K562 (cell line): Measurements from ENCODE around the gene POLR3GL. TPM values are rescaled to one million over a fixed set of nuclear protein-coding genes. Genes with fewer than 3 reads are reported as not detected.

Experiments
- ARID3B ChIP-seq: fragments of 250-450 bp; sonication (Bioruptor Pico); IDR thresholded peaks from 2 replicates; pipeline ENCODE4 v1.4.0; 2020; ENCODE audit warnings: borderline replicate concordance
- ARID4B ChIP-seq: sonication (generic); formaldehyde crosslinking; IDR thresholded peaks from 2 replicates; pipeline ENCODE4 v1.8.0; 2022; ENCODE audit warnings: mild to moderate bottlenecking, missing genetic modification reagents
- BHLHE40 ChIP-seq: IDR thresholded peaks from 2 replicates; pipeline ENCODE4 v1.6.1; 2011; ENCODE audit warnings: low read length, improper control_type of control experiment
- CBFA2T2 ChIP-seq: fragments of 450-650 bp; conservative IDR thresholded peaks from 2 replicates; pipeline ENCODE4 v1.6.1; 2017; ENCODE audit warnings: mild to moderate bottlenecking
- DLX4 ChIP-seq: fragments of 250-450 bp; sonication (Bioruptor Pico); IDR thresholded peaks from 2 replicates; pipeline ENCODE4 v1.6.1; 2021; ENCODE audit warnings: mild to moderate bottlenecking
- FOXP1 ChIP-seq: sonication (generic); formaldehyde crosslinking; IDR thresholded peaks from 2 replicates; pipeline ENCODE4 v1.8.0; 2022; ENCODE audit warnings: mild to moderate bottlenecking, missing genetic modification reagents
- PHF21A ChIP-seq: fragments of 450-650 bp; IDR thresholded peaks from 2 replicates; pipeline ENCODE4 v1.6.1; 2017; ENCODE audit warnings: low read depth, borderline replicate concordance
- RNF2 ChIP-seq: sonication (generic); IDR thresholded peaks from 2 replicates; pipeline ENCODE4 v1.6.1; 2016
- ZNF217 ChIP-seq: sonication (generic); formaldehyde crosslinking; IDR thresholded peaks from 2 replicates; pipeline ENCODE4 v1.8.0; 2022; ENCODE audit warnings: mild to moderate bottlenecking, missing genetic modification reagents
- ZNF354B ChIP-seq: fragments of 250-450 bp; sonication (Bioruptor Pico); IDR thresholded peaks from 2 replicates; pipeline ENCODE4 v1.4.0; 2020
- ZNF431 ChIP-seq: sonication (generic); formaldehyde crosslinking; IDR thresholded peaks from 2 replicates; pipeline ENCODE4 v1.8.0; 2022; ENCODE audit warnings: mild to moderate bottlenecking, missing genetic modification reagents
- ZNF717 ChIP-seq: fragments of 250-450 bp; sonication (Bioruptor Pico); IDR thresholded peaks from 2 replicates; pipeline ENCODE4 v1.5.0; 2021
- polyA plus RNA-seq, 8 experiments: library from polyadenylated mRNA; depleted of rRNA in 4 of 8; stranded (reverse) in 5 of 8; unstranded in 3 of 8; fragments of >200 nt; fragmentation: Nextera tagmentation in 2 of 8; fragmentation: Illumina TruSeq in 1 of 8; extraction: Ambion mirVana in 2 of 8; extraction: Trizol in 1 of 8; gene quantifications; 2 replicates each; pipeline versions ENCODE4 v1.2.1 to v1.2.3, GENCODE V29; 2011 to 2014; ENCODE audit warnings: inconsistent platforms in 1 of 8, missing spikeins in 1 of 8
- total RNA-seq, 7 experiments: library from RNA; depleted of rRNA in 6 of 7; stranded (reverse); fragments of >200 nt in 6 of 7; fragmentation: Illumina TruSeq in 2 of 7; extraction: Trizol in 2 of 7; gene quantifications; 2 replicates each; pipeline versions ENCODE4 v1.2.1 to v1.2.3, GENCODE V29; 2011 to 2021; ENCODE audit warnings: low replicate concordance in 1 of 7
- TF ChIP-seq, protein P1 (sequence below): sonication (generic); formaldehyde crosslinking; IDR thresholded peaks from 2 replicates; pipeline ENCODE4 v1.8.0; 2022; ENCODE audit warnings: missing genetic modification reagents, mild to moderate bottlenecking, borderline replicate concordance
- TF ChIP-seq, protein P2 (sequence below): sonication (generic); formaldehyde crosslinking; IDR thresholded peaks from 2 replicates; pipeline ENCODE4 v1.8.0; 2022; ENCODE audit warnings: mild to moderate bottlenecking, missing genetic modification reagents
- TF ChIP-seq, protein P3 (sequence below): fragments of 450-650 bp; formaldehyde crosslinking; IDR thresholded peaks from 2 replicates; pipeline ENCODE4 v1.4.0; 2020; ENCODE audit warnings: mild to moderate bottlenecking
- TF ChIP-seq, protein P4 (sequence below), 3 experiments: fragments of 200-800 bp in 1 of 3; sonication (Bioruptor generic) in 1 of 3; sonication (generic) in 1 of 3; formaldehyde crosslinking in 1 of 3; IDR thresholded peaks; 2 replicates each; pipeline versions ENCODE4 v1.6.1 to v1.8.0; 2016 to 2022; ENCODE audit warnings: mild to moderate bottlenecking in 2 of 3, missing compliant biosample characterization in 2 of 3, missing genetic modification characterization in 2 of 3, missing genetic modification reagents in 1 of 3

Gene POLR3GL
- total and polyA plus RNA-seq, 9 of the 15 experiments (the other 6 are each of a cell fraction or from before 2014, with no cell fraction given), result 14.6 to 48.4 (median 38.2) TPM

GRCh38 chr1:145964328-145965118 lies at the start of gene POLR3GL, which contains the start of gene ANKRD34A (continued):
- TF ChIP-seq ZNF717 (CRISPR knock-in tag) (no peak), ZNF431 (CRISPR knock-in tag) (no peak), PHF21A (no peak), ZNF217 (CRISPR knock-in tag) (no peak), FOXP1 (CRISPR knock-in tag) (no peak), DLX4 (CRISPR knock-in tag) (no peak), ARID3B (no peak), RNF2 (peak; percentile 31; the same call in 1 of the 2 replicates), BHLHE40 (peak; percentile 83), ARID4B (CRISPR knock-in tag) (no peak), ZNF354B (CRISPR knock-in tag) (no peak), CBFA2T2 (no peak)
- TF ChIP-seq, protein P1, sequence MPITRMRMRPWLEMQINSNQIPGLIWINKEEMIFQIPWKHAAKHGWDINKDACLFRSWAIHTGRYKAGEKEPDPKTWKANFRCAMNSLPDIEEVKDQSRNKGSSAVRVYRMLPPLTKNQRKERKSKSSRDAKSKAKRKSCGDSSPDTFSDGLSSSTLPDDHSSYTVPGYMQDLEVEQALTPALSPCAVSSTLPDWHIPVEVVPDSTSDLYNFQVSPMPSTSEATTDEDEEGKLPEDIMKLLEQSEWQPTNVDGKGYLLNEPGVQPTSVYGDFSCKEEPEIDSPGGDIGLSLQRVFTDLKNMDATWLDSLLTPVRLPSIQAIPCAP (CRISPR knock-in tag), result no peak
- TF ChIP-seq, protein P2, sequence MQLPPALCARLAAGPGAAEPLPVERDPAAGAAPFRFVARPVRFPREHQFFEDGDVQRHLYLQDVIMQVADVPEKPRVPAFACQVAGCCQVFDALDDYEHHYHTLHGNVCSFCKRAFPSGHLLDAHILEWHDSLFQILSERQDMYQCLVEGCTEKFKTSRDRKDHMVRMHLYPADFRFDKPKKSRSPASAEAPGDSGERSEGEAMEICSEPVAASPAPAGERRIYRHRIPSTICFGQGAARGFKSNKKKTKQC (CRISPR knock-in tag), result no peak
- TF ChIP-seq, protein P3, sequence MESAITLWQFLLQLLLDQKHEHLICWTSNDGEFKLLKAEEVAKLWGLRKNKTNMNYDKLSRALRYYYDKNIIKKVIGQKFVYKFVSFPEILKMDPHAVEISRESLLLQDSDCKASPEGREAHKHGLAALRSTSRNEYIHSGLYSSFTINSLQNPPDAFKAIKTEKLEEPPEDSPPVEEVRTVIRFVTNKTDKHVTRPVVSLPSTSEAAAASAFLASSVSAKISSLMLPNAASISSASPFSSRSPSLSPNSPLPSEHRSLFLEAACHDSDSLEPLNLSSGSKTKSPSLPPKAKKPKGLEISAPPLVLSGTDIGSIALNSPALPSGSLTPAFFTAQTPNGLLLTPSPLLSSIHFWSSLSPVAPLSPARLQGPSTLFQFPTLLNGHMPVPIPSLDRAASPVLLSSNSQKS (CRISPR knock-in tag), result no peak
- TF ChIP-seq, protein P4, sequence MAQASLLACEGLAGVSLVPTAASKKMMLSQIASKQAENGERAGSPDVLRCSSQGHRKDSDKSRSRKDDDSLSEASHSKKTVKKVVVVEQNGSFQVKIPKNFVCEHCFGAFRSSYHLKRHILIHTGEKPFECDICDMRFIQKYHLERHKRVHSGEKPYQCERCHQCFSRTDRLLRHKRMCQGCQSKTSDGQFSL (CRISPR knock-in tag; IDR thresholded peaks at IDR 0.05), result peak; percentile 42; the same call in 1 of the 2 replicates
- TF ChIP-seq, protein P4 (tag; IDR thresholded peaks at IDR 0.05), result no peak
